ENCODE measurements around the gene SPIRE1.
"Not testable (repeated sequence)": the region's sequence is repeated elsewhere in the genome, so short reads cannot be mapped to it uniquely, and the experiment has no call there.

SPIRE1 gene

GRCh38 chr18:12416098-12416729, 241.7 kb downstream of the SPIRE1 start:
- DNase-seq (ENCODE audit: low read depth in 2 of 2) = no peak

- no peak for DNase-seq (ENCODE audit: low read depth in 2 of 2)
Measured at GRCh38 chr18:12411456-12411855, 246.5 kb downstream of the SPIRE1 start.

GRCh38 chr18:12410747-12411146, 247.2 kb downstream of the SPIRE1 start:
- not testable (repeated sequence) for DNase-seq (ENCODE audit: low read depth in 2 of 2)

GRCh38 chr18:12410081-12410481, 247.8 kb downstream of the SPIRE1 start:
- no peak for DNase-seq (ENCODE audit: low read depth in 2 of 2)

GRCh38 chr18:12409469-12409868, 248.4 kb downstream of the SPIRE1 start:
- DNase-seq (ENCODE audit: low read depth in 2 of 2) = no peak

GRCh38 chr18:12408247-12408869, 249.5 kb downstream of the SPIRE1 start:
- no peak for DNase-seq (ENCODE audit: low read depth in 2 of 2)

- DNase-seq (ENCODE audit: low read depth in 2 of 2) = no peak
Measured at GRCh38 chr18:12406371-12407111, 251.4 kb downstream of the SPIRE1 start.

GRCh38 chr18:12405066-12405465, 252.8 kb downstream of the SPIRE1 start:
- DNase-seq (ENCODE audit: low read depth in 2 of 2) = no peak

- DNase-seq (ENCODE audit: low read depth in 2 of 2) = peak; percentile 72 to 73
Measured at GRCh38 chr18:12403601-12404506, 254.1 kb downstream of the SPIRE1 start.

- DNase-seq (ENCODE audit: low read depth in 2 of 2) = no peak
Measured at GRCh38 chr18:12401881-12402280, 256.0 kb downstream of the SPIRE1 start.

- no peak for DNase-seq (ENCODE audit: low read depth in 2 of 2)
Measured at GRCh38 chr18:12399231-12399630, 258.7 kb downstream of the SPIRE1 start.

- DNase-seq (ENCODE audit: low read depth in 2 of 2) = no peak
Measured at GRCh38 chr18:12398625-12399024, 259.3 kb downstream of the SPIRE1 start.

GRCh38 chr18:12397793-12398192, 260.1 kb downstream of the SPIRE1 start:
- DNase-seq (ENCODE audit: low read depth in 2 of 2) = no peak

- no peak for DNase-seq (ENCODE audit: low read depth in 2 of 2)
Measured at GRCh38 chr18:12397254-12397653, 260.7 kb downstream of the SPIRE1 start.
